Measurements from ENCODE around the gene DPYSL3. TPM values are rescaled to one million over a fixed set of nuclear protein-coding genes. Genes with fewer than 3 reads are reported as not detected.
A peak's percentile ranks its signal among the peaks of the same experiment; 100 is the strongest.
"Not testable (repeated sequence)": the region's sequence is repeated elsewhere in the genome, so short reads cannot be mapped to it uniquely, and the experiment has no call there.

DPYSL3 gene
- total RNA-seq, 1 donor from 2014 or later: 1.6 TPM

DNA sequence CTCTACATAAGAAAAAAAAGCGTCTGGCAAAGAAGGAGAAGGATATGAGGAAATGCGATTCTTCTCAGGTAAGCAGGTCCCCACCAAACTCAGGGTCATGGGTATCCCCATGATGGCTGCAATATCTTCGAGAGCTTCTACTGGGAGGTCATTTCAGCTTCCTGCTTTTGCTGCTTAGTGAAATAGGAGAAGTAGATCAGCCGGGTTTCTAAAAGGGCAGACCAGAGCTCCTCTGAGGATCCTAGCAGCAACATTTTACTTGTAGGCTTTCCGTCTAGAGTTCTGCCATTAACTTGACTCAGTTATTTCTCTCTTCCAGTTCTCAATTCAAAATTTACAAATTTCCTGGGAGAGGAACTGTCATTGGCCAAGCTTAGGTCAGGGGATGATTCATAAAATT is 134.7 kb downstream of the DPYSL3 start:
- no peak for FAIRE-seq

DNA sequence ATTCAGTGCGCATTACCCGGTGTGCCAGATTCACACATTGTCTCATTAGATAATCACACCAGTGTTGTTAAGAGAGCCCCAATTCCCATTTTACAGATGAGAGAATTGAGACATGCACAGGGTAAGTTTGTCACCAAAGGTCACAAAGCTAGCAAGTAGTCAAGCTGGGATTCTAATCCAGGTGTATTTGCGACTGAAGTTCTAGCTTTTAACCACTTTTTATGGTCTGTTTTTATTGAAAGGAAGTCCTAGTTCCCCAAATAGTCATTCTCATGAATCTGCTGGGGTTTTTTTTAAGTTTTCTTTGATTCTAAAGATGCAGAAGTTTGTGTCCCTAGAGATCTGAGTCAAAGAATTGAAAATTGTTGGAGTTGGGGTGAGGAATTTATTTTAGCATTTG is 136.5 kb downstream of the DPYSL3 start:
- H3K27me3 ChIP-seq (ENCODE audit: control insufficient read depth, insufficient read depth, low read length): no peaks in the 10 kb centered on the region
- no peak for DNase-seq (ENCODE audit: low read depth)
- no peak for FAIRE-seq
- no peaks in the 10 kb centered on the region for H3K36me3 ChIP-seq (ENCODE audit: control insufficient read depth, insufficient read depth, low read length)
- H3K4me3 ChIP-seq (ENCODE audit: low read depth, low read length): no peak overlapping the region
- TF ChIP-seq, protein P1, sequence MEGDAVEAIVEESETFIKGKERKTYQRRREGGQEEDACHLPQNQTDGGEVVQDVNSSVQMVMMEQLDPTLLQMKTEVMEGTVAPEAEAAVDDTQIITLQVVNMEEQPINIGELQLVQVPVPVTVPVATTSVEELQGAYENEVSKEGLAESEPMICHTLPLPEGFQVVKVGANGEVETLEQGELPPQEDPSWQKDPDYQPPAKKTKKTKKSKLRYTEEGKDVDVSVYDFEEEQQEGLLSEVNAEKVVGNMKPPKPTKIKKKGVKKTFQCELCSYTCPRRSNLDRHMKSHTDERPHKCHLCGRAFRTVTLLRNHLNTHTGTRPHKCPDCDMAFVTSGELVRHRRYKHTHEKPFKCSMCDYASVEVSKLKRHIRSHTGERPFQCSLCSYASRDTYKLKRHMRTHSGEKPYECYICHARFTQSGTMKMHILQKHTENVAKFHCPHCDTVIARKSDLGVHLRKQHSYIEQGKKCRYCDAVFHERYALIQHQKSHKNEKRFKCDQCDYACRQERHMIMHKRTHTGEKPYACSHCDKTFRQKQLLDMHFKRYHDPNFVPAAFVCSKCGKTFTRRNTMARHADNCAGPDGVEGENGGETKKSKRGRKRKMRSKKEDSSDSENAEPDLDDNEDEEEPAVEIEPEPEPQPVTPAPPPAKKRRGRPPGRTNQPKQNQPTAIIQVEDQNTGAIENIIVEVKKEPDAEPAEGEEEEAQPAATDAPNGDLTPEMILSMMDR (IDR thresholded peaks at IDR 0.05; ENCODE audit: insufficient read depth, low read length, severe bottlenecking): no peak

More for the DNA sequence above, 134.7 kb downstream of the DPYSL3 start:
- TF ChIP-seq, protein P1 (IDR thresholded peaks at IDR 0.05; ENCODE audit: insufficient read depth, low read length, severe bottlenecking): no peak
- Histone ChIP-seq H3K36me3 (ENCODE audit: control insufficient read depth, insufficient read depth, low read length) (no peaks in the 10 kb centered on the region), H3K4me3 (ENCODE audit: low read depth, low read length) (no peak overlapping the region), H3K27me3 (ENCODE audit: control insufficient read depth, insufficient read depth, low read length) (no peaks in the 10 kb centered on the region)
- DNase-seq (ENCODE audit: low read depth): no peak

DNA sequence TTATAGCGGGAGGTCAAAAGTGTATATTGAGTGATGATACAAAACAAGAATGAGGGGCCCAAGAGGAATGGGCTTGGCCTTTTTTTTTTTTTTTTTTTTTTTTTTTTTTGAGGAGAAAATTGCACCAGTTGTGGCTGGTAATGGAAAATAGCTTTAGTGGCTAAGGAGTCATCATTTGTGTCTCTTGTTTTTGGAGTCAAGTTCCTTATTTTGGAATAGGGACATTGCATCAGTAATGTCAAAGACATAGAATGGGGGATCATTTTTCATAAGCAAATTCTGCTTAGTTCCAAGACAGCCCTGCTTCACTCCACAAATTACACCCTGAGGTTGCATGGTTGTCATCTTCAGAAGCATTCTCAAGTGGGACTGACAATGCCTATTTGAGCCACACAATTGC is 137.7 kb downstream of the DPYSL3 start:
- TF ChIP-seq, protein P1 (IDR thresholded peaks at IDR 0.05; ENCODE audit: insufficient read depth, low read length, severe bottlenecking): no peak
- Histone ChIP-seq H3K36me3 (ENCODE audit: control insufficient read depth, insufficient read depth, low read length) (no peaks in the 10 kb centered on the region), H3K27me3 (ENCODE audit: control insufficient read depth, insufficient read depth, low read length) (no peaks in the 10 kb centered on the region), H3K4me3 (ENCODE audit: low read depth, low read length) (no peak overlapping the region)
- DNase-seq (ENCODE audit: low read depth): no peak
- FAIRE-seq: no peak

DNA sequence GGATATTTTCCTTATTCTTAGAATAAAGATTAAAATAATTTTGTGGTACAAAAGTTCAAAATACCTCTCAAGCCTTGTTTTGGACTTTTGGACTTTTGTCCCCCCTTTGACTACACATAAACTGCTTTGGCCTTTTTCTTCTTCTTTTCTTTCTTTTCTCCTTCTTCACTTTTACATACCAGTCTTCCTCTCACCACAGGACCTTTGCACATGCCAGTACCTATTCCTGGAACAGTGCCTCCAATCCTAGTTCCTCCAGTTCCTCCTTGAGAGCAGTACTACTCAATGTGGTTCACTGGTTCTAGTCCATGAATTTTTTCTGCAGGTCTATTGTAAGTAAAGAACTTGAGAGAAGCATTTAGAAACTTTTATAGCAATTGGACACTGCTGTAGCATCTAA is 138.6 kb downstream of the DPYSL3 start:
- no peak for DNase-seq (ENCODE audit: low read depth)
- no peaks in the 10 kb centered on the region for H3K27me3 ChIP-seq (ENCODE audit: control insufficient read depth, insufficient read depth, low read length)
- no peak overlapping the region for H3K4me3 ChIP-seq (ENCODE audit: low read depth, low read length)
- no peaks in the 10 kb centered on the region for H3K36me3 ChIP-seq (ENCODE audit: control insufficient read depth, insufficient read depth, low read length)
- TF ChIP-seq, protein P1 (IDR thresholded peaks at IDR 0.05; ENCODE audit: insufficient read depth, low read length, severe bottlenecking): no peak
- no peak for FAIRE-seq

DNA sequence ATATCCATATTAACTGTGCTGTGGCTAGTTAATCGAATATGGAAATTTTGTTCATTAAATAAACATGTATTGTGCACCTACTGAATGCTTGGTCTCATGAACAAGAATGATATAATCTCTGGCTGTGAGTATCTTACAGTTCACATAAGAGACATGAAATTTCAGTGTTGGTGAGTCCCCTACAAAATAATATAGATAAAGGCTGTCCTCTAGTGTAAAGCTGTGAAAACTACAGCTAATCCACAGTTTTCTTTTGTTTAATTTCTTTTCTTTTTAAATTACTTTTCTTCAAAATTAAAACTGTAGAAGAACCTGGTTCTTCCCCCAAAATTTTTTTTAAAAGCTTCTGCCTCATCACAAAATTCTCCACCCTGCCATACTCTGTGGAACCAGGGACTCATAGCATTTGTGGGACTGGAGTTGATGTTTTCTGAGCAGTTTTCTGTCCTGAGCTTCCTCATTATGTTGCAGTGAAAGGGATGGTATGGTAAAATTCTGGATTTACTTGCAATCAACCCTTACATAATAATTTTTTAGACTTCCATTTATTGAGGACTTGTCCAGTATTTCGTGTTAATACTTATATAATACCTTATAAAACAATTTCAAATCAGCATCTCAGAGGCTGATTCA is 140.0 kb downstream of the DPYSL3 start:
- Histone ChIP-seq H3K4me3 (ENCODE audit: low read depth, low read length) (no peak overlapping the region), H3K27me3 (ENCODE audit: control insufficient read depth, insufficient read depth, low read length) (no peaks in the 10 kb centered on the region), H3K36me3 (ENCODE audit: control insufficient read depth, insufficient read depth, low read length) (no peaks in the 10 kb centered on the region)
- peak; percentile 36 for DNase-seq (ENCODE audit: low read depth)
- FAIRE-seq: no peak
- TF ChIP-seq, protein P1 (IDR thresholded peaks at IDR 0.05; ENCODE audit: insufficient read depth, low read length, severe bottlenecking): peak; percentile 53

DNA sequence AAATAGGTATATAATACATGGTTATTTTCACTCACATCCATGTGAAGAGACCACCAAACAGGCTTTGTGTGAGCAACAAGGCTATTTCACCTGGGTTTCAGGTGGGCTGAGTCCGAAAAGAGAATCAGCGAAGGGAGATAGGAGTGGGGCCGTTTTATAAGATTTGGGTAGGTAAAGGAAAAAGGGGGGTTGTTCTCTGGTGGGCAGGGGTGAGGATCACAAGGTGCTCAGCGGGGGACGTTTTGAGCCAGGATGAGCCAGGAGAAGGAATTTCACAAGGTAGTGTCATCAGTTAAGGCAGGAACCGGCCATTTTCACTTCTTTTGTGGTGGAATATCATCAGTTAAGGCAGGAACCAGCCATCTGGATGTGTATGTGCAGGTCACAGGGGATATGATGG is 142.5 kb downstream of the DPYSL3 start:
- not testable (repeated sequence) for DNase-seq (ENCODE audit: low read depth); H3K4me3 ChIP-seq (ENCODE audit: low read depth, low read length); H3K27me3 ChIP-seq (ENCODE audit: control insufficient read depth, insufficient read depth, low read length); H3K36me3 ChIP-seq (ENCODE audit: control insufficient read depth, insufficient read depth, low read length); FAIRE-seq

All from bronchial epithelial cell (primary cell).